Fibroblast of skin of left quadriceps (primary cell): ENCODE results near the gene URB2.
A peak's percentile ranks its signal among the peaks of the same experiment; 100 is the strongest.
"Not testable (repeated sequence)": the region's sequence is repeated elsewhere in the genome, so short reads cannot be mapped to it uniquely, and the experiment has no call there.

ENCODE experiments used
- DNase-seq, 2 experiments: peaks; one replicate each; pipeline ENCODE4 v3.0.0-alpha.2; 2013; ENCODE audit warnings: low read depth in 2 of 2

URB2 gene

DNA sequence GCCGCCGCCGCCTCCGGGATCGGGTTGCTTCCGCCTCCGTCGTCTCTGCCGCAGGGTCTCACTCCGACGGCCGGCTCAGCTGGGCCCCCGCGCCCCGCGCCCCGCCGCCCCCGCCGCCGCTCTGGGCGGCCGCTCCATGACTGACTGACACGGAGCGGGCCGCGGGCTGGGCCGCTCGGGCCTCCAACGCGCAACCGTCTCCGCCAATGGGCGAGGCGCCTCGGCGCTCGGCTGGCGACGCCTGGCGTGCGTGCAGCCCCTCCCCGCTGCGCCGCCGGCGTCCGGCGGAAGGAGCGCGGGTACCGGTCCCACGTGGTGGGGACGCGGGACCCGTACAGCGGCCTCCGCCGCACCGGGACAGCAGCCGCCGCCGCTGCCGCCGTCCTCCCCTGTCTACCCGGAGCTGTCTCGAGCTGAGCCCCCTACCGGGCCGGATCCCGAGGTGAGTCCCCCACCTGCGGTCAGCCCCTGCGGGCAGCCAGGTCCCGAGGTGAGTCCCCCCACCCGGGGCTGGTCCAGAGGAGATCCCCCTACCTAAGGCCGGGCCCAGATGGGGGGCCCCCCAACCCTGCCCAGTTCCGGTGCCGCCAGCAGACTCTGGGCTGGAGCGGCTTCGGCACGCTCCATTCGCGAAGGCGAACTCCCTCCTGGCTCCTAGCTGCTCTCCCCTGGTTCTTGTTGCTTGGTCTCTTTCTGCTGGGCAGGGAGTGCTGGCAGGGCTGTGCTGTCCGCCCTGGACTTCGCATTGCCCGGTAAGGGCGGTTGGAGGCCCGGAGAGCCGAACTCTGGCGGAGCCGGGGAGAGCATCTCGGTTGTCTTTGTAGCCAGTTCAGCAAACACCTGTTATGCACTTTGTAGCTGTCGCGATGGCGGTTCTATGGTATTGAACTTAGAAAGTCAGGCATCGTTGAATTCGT lies at the start of gene URB2, which contains the start of gene TAF5L:
Gene URB2, plus strand, starts transcription at position 333 of the 917 bp plus-strand sequence. CDS start 1,387 bp downstream, outside the sequence.
Gene TAF5L, minus strand, starts transcription at position 208 of the 917 bp plus-strand sequence. CDS start 11,640 bp downstream, outside the sequence.
- DNase-seq, result peak; percentile 65 to 69

DNA sequence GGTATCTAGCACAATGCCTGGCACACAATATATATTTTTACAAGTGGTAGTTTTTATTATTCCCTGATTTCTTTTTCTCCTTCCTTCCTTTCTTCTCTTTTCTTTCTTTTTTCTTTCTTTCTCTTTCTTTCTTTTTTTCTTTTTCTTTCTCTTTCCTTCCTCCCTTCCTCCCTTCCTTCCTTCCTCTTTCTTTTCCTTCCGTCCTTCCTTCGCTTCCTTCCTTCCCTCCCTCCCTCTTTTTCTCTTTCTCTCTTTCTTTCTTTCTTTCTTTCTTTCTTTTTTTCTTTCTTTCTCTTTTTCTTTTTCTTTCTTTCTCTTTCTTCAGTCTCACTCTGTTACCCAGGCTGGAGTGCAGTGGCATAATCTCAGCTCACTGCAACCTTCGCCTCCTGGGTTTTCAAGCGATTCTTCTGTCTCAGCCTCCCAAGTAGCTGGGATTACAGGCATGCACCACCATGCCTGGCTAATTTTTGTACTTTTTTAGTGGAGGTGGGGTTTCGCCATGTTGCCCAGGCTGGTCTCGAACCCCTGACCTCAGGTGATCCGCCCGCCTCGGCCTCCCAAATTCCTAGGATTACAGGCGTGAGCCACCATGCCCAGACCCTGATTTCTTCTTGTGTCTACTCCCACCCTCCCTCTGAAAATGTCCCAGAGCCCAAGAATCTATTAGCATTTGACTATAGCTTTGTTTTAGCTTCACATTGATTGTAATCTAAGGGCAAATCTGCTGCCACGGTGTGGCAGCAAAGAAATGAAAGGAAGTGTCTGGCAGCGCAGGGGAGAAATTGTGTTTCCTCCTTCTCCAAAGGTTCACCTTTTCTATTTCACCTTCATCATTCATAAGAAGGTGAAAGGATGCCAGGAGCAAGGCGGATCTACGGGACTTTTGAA lies 47.6 kb upstream of the URB2 start:
- no peak for DNase-seq

DNA sequence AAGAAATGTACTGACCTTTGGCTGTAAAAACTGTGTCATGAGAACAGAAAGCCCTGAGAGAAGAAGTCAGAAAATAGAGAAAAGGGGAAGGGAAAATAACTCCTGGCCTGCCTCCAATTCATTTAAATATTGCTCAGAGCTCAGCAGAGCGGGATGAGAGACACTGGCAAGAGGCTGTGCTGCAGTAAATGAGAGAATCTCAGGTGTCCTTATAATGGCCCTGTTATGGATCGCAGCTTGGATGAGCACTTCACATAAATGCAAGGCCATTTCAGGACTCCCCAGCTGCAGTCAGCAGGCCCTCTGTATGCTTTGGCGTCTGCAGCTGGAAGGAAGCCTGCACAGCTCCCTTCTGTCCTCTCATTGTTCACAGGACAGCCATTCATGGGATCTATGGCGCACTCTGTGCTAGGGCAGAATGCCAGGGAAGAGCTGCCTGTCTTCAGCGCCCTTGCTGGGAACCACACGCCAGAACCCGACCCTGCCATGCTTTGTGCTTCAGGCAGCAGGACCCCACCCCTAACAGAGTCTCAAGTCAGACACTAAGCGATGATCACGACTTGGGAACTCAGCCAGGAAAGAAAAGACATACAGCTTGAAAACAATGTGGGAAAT lies 46.9 kb upstream of the URB2 start:
- DNase-seq, result no peak

DNA sequence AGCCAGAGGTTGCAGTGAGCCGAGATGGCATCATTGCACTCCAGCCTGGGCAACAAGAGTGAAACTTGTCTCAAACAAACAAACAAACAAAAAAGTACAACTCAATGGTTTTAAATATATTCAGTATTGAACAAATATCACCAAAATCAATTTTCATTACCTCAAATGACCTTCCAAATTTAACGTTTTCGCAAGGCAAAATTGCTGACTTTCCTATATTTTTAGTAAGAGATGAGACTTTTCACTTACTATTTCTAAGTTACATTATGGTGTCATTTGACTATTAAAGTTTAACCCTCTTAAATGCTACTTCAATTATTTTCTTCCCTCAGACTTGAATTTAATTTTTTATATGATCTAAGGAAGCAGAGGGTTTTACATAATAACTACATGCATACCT lies 44.6 kb upstream of the URB2 start:
- no peak for DNase-seq

DNA sequence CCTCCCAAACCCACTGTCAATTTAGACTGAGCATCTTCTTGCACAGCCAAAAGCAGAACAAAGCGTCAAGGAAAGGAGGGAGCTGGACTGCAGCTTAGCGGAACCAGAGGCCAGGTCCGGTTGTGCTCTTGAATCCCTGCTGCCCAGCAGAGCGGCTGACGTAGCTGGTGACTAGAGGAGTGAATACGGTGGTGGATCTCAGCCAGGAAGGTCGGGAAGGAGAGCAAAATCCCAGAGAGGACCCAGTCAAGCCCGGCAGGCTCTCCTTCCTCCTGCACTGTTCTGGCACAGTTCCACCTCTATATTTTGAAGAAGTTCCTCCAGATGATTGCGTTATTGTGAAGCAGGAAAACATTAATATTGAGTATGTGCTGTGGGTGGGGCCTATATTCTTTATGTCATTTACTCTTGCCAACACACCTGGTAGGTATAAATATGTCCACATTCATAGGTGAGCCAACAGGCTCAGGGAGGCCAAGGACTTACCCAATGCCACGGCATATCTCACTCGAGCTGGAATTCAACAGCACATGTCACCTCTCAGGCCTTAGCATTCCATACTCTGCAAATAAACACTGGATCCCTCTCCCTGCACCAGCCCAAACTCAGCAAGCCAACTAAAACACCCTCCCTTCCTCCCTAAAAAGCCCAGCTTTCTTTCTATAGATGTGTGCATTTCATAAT lies 43.9 kb upstream of the URB2 start:
- no peak for DNase-seq

DNA sequence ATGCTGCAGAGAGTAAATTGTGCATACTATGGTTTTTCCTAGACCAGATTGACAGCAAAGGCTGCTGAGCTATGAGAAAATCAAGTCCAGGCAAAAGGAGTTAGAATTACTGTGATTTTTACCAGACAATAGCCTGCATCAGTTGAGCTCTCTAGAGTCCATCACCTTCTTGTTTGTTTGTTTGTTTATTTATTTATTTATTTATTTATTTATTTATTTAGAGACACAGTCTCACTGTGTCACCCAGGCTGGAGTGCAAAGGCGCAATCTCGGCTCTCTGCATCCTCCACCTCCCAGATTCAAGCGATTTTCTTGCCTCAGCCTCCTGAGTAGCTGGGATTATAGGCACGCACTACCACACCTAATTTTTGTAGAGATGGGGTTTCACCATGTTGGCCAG lies 43.3 kb upstream of the URB2 start:
- no peak for DNase-seq

DNA sequence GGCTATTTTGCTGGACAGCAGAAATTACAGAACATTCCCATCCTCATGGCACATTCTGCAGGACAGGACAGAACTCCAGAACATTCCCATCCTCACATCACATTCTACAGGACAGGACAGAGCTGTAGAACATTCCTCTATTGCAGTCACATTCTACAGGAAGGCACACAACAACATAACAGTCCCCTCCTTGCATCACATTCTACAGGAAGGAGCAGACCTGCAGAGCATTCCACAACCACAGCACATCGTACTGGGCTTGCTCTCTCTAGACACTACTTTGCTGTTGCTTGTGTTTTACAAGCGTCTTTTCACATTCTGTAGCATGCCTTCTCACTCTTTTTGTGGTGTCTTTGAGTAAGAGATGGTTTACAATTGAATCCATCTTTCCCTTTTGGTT lies 40.7 kb upstream of the URB2 start:
- DNase-seq, result no peak

DNA sequence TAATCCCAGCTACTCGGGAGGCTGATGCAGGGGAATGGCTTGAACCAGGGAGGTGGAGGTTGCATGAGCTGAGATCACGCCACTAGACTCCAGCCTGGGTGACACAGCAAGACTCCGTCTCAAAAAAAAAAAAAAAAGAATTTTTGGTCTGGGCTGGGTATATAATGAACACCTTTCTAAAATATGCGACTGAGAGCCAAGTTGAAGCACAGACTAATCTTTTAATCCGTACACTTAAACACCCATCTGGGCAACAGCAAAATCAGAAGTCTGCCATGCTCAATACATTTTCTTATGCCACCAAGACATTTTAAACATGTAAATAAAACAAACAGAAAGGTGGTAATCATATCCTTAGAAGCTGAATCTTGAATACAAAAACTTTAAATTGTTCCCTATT lies 35.9 kb upstream of the URB2 start:
- no peak for DNase-seq

DNA sequence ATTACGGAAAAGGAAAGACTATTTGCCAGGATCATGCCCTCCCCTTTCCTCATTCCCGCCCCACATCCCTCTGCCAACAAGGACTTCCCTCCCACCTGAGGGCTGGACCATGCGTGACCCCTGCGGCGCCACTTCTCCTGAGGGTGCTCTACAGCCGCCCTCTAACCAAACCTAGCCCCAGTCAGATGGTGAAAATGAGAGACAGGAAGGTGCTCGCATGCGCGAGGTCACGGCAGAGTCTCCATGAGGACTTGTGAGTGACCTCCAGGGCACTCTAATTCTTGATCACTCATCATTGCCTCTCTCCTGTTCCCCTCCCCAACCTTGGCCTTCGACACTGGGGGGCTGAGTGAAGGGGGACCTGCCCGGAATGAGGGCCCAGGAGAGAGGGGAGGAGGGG lies 32.2 kb upstream of the URB2 start:
- DNase-seq, result no peak

DNA sequence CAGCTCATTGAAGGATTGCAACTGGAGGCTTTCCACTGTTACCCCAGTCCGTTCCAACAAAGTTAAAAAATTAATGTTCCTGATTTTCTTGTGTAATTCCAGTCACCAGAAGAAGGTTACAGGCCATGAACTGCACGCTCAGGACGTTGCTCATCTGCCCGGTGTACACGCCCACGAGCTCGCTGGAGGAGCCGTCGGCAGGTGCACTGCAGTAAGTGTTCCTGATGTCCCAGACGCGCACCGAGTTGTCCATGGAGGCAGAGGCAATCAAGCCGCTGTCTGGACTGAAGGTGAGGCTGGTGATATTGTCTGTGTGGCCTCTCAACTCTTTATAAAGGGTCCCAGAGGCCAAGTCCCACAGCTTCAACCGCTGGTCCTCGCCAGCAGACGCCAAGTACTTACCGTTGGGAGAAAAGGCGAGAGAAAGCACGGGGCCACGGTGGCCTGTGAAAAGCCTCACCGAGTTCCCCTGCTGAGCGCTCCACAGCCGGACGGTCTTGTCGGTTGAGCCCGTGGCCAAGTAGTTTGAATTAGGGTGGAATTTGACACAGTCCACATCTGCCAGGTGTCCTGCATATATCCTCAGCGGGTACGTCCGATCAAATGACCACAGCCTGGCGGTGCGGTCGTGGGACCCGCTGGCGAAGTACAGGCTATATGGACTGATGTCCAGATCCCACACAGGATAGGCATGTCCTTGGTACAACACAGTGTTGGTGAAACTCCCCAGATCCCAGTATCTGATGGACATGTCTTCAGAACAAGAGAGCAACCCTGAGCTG lies 31.6 kb upstream of the URB2 start:
- DNase-seq, result no peak

DNA sequence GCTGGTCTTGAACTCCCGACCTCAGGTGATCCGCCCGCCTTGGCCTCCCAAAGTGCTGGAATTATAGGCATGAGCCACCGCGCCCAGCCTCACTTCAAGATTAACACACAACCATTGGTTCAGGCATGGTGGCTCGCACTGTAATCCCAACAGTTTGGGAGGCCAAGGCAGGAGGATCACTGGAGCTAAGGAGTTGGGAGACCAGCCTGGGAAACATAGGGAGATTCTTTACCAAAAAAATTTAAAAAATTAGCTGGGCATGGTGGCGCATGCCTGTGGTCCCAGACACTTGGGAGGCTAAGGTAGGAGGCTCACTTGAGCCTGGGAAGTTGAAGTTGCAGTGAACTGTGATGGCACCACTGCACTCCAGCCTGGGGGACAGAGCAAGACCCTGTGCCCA lies 30.2 kb upstream of the URB2 start:
- not testable (repeated sequence) for DNase-seq

DNA sequence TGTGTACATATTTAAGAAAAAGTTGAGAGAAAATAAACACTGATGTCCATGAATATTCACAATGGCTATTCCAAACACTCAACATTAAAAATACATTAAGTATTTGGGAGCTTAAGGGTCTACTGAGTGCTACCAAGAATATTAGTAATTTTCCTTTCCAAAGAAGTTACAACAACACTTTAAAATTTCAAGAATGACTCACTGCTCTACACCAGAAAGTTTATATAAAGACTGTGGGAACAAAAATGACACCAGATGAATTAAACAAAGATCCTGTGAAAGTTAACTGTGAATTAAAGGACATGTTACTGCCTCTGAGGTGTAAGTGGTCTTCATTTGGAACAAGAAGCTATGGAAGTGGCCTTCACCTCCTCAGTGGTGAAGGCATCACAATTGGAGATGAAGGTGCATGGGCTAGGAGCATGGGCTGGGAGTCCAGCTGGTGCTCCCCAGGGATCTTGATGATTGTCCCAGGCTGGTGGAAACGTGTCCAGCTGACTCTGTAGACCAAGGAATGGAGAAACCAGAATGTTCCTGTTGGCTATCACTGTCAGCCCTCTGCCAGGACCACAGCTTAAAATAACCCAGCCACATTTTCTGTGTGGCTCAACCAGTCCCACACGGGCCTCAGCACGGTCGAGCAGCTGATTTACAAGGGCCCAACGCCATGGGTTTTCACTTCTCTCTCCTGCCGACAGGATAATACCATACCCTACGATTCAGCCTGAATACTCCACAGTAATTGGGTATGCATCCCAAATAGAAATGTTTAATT lies 28.9 kb upstream of the URB2 start:
- peak; percentile 23 to 32 for DNase-seq

DNA sequence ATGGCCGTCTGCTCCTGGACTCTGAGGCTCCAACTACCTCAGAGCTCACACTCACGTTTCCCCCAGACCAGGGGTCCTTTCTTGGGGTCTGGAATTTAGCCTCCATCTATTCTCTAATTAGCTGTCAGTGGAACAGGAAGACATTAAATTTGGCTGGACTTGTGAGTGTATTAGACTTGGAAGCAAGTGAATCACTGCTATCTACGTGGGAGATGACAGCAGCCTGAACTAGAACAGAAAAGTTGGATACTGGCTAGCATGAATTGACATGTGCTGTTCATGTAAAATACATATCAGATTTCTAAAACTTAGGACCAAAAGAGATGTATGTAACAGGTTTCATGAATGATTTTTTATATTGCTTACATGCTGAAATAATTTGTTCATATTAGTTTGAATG lies 28.2 kb upstream of the URB2 start:
- no peak for DNase-seq

DNA sequence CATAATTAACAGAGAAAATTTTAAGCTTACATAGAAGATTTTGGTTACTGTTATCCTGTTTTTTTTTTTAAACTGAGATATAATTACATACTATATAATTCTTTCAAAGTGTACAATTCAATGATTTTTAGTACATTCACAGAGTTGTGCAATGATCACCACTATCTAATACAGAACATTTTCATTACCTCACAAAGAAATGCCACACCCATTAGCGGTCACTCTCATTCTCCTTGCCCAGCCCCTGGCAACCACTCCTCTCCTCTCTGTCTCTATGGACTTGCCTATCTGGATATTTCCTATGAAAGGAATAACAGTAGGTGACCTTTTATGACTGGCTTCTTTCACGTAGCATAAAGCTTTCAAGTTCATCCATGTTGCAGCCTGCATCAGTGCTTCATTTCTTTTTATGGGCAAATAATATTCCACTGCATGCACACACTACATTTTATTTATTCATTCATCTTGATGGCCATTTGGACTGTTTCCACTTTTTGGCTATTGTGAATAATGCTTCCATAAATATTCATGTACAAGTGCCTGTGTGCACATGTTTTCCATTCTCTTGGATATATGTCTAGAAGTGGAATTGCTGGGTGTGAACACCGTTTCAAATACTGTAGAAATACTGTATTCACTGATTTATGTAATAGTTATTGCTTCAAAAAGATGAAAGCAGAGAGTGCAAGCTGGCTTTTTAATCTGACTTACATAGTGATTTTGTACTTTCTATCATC lies 26.7 kb upstream of the URB2 start:
- no peak for DNase-seq

DNA sequence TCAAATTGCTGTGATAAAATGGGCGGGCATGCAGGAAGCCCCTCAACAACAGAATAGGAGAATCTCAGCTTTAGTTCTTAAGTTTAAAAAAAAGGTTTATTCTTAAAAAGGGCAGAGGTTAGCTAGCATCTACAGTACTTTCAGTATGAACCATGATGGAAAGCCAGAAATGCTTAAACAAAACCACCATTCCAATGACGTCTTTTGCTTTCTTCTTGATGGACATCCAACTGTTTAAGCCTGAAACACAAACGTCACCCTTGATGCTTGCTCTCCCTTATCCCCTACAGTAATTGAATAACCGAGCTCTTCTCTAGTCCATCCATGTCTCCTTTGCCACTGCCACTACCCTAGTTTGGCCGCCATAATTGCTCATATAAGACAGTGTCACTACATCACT lies 25.8 kb upstream of the URB2 start:
- DNase-seq, result no peak

DNA sequence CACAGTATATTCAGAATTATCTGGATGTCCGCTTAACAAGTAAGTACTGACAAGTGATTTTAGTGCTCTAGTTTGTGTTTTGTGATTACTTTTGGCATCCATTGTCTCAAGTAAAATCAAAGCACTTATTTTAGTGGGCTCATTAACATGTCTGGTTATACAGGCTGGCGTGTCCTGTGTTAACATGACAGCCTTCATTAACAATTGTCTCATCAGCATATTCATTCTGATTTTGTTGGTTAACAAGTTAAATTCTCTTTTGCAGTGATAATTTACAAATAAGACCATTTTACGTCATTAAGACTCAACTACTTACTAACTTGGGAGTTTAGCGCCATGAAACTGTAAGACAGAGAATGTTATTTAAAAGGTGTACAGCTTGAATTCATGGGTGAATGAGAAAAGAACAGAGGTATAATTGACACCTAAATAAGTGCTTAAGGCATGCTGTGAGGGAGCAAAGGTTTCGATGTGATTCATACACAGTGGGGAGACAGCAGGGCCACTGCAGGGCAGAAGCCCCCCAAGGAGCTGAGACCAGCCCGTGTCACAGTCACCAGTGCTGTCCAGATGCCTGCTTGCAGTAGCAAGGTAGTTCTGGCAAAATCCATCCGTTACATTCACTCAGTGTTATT lies 22.6 kb upstream of the URB2 start:
- no peak for DNase-seq

DNA sequence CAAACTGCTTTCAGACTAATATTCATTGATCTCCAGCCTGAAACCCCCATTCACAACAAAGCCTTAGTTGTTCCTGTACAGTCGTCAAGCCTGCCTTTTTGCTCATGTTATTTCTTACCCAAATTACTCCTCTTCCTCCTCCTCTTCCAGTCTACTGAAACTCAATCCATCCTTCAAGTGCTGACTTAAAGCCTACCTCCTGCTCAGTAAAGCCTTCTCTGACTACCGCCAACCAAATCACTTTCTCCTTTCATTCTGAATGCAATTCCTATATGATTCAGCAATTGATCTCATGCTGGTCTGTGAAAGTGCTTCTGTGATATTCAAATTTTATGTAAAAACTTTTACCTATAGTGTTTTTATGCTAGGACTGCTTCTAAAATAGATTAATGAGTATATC lies 18.7 kb upstream of the URB2 start:
- no peak for DNase-seq

DNA sequence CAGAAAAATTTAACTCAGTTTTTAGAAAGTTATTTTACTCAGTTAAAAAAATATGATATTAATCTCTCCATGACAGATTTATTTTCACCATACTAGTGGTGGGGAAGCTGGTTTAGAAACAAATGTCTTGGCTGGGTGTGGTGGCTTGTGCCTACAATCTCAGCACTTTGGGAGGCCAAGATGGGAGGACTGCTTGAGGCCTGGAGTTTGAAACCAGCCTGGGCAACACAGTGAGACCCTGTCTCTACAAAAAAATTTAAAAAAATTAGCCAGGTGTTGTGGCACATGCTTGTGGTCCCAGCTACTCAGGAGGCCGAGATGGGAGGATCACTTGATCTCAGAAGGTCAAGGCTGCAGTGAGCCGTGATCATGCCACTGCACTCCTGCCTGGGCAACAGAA lies 17.5 kb upstream of the URB2 start:
- DNase-seq, result no peak

DNA sequence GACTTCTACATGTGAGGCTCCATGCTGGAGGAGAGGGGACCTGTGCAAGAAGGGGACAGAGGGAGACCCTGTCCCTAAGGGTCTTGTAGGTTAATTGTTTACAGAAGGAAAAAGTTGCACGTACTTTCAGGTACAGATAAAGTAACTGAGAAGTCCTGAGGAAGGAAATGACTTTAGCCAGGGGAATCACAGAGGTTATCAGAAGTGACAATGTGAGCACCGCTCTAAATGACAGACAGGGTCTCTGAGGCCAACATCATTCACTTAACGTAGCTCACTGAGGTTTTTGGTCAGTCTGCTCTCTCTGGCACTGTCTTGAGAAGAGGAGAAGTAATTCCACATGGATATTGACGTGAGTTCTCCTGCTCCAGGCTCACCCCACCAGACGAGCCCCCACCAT lies 12.1 kb upstream of the URB2 start:
- DNase-seq, result no peak
